GM15510 (cell line): ENCODE measurements around the gene SREBF1.

ENCODE experiments used
- POLR2A ChIP-seq: IDR thresholded peaks from 3 replicates; pipeline ENCODE4 v1.6.1; 2011; ENCODE audit warnings: borderline replicate concordance; ENCODE audit not compliant: insufficient read length; ENCODE audit errors: extremely low read depth

Gene SREBF1

DNA sequence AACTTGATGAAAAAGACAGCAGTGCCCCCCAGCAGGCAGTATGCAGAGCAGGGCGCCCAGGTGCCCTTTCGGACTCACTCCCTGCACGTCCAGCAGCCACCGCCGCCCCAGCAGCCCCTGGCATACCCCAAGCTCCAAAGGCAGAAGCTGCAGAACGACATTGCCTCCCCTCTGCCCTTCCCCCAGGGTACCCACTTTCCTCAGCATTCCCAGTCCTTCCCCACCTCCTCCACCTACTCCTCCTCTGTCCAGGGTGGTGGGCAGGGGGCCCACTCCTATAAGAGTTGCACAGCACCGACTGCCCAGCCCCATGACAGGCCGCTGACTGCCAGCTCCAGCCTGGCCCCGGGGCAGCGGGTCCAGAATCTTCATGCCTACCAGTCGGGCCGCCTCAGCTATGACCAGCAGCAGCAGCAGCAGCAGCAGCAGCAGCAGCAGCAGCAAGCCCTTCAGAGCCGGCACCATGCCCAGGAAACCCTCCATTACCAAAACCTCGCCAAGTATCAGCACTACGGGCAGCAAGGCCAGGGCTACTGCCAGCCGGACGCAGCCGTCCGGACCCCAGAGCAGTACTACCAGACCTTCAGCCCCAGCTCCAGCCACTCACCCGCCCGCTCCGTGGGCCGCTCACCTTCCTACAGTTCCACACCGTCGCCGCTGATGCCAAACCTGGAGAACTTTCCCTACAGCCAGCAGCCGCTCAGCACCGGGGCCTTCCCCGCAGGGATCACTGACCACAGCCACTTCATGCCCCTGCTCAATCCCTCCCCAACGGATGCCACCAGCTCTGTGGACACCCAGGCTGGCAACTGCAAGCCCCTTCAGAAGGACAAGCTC is 43.2 kb downstream of the SREBF1 start:
- TF ChIP-seq POLR2A: no peak

- TF ChIP-seq POLR2A: no peak
Observed at GRCh38 chr17:17792551-17793377, 44.0 kb downstream of the SREBF1 start.

GRCh38 chr17:17792037-17792550 is 44.7 kb downstream of the SREBF1 start:
- TF ChIP-seq POLR2A: no peak

DNA sequence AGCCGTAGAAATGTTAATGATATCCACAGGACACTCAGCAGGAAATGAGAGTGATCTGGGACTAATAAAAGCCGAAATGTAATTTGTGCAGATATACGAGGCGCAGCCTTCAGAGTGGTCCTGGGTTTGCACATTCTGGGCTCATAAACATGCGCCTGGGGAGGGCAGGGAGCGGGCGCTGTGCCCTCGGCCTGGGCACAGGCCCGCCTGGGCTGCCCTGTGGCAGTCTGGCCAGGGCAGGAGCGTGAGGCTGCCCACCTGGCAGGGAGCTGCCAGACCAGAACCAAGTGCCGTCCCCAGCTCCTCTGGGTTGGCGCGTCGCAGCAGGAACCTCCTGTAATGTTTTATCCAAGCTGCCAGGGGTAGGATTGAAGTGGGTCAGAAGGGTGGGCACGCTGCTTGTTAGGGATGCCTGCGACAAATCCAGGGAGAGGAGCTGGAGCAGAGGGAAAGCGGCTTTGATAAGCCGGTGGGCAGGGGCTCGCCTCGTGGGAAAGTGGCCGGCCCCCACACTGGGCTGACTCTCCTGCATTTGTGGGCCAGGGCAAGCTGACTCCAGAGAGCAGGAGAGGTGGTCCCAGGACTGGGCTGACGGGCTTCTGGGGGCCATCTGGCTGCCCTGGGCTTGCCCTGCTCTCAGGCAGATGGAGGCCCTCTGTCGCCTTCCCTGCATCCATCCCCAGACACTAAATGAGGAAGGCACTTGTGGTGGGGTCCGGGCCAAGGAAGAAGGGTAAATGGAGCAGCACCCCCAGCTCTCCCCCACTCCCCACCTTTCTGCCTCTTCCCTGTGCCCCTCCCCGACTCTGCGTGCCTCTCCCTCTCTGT is 45.9 kb downstream of the SREBF1 start:
- TF ChIP-seq POLR2A: no peak

DNA sequence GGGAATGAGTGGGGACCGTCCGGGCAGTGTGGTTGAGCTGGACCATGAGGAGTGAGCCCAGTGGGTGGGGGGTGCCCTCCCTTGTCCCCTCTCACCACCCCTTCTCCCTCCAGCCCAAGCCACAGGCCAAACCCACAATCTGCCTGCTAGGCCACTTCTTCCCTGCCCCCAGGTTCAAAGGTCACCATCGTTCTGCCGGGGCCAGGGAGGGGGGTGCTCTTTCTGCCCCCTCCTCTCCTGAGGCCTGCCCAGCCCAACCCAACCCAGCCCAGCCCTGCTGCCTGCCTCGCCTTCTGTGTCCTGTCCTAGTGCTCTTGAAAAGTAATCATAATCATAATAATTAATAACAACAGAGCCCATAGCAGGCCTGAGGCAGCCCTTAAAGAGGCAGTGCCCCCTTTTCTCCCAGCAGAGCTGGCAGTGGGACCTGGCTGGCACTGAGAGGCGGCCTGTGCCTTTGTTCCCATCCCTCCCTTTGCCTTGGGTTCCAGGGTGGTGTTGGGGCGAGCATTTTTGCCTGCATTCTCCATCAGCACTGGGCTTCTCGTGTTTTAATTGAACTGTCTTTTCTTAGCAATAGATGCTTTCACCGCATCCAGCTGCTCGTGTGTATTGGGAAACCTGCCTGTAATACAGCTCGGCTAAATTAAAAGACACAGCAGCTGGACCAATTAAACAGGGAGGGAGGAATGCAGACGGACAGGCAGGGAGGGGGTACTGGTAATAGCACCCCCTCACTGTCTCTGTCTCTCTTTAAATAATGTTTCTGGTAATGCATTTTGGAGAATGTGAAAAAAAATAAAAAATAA is 46.8 kb downstream of the SREBF1 start:
- no peak for TF ChIP-seq POLR2A

DNA sequence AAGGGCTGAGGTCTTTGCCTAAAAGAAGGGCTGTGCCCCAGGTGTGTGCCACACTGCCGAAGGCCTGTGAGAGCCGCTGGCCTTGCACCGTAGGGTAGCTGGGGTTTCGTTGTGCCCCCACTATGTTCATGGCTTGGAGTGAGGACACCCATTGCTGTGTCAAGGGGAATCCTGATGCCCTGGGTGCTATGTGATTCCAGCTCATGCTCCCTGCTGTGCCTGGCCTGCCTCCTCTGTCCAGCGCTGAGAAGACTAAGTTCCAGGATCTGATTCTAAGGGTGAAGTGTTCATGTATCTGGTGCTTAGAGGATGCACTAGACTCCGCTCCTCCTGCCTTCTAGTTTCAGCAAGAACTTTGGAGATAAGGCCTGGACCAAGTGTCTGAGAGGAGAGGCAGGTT is 47.4 kb downstream of the SREBF1 start:
- no peak for TF ChIP-seq POLR2A

DNA sequence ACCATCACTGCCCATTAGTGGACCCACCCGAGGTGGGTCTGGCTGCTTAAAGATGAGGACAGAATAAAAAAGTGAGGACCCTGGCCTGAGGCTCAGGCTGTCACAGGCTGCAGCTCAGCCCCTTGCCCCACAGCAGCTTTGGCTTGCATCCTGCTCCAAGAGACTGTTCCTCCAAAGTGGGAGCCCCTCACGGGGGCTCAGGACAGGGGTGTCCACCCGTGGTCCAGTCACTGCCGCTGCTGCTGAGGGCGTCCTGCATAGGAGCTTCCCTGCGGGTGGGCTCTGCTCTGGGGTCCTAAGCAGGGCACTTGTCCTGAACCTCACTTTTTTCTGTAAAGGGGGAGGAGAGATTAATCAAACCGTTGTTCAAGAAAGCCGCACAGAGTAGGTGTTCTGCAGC is 47.8 kb downstream of the SREBF1 start:
- no peak for TF ChIP-seq POLR2A

DNA sequence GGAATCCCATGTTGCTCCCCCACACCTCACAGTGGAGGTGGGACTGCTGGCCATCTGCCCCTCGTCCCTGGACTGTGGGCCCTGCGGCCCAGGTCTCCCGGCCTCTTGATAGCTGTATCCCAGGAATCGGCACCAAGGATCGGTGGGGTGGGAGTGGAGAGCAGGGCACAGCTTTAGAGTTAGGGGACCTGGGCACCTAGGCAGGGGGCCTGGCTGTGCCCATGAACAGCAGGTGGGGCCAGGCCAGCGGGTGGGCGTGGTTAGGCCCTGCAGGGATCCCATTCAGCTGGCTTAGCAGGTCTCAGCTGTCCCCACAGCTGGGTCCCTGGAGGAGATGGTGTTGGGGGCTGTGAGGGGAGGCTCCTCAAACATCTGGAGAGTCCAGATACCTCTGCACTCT is 49.2 kb downstream of the SREBF1 start:
- no peak for TF ChIP-seq POLR2A

GRCh38 chr17:17786998-17787397 is 49.8 kb downstream of the SREBF1 start:
- no peak for TF ChIP-seq POLR2A

DNA sequence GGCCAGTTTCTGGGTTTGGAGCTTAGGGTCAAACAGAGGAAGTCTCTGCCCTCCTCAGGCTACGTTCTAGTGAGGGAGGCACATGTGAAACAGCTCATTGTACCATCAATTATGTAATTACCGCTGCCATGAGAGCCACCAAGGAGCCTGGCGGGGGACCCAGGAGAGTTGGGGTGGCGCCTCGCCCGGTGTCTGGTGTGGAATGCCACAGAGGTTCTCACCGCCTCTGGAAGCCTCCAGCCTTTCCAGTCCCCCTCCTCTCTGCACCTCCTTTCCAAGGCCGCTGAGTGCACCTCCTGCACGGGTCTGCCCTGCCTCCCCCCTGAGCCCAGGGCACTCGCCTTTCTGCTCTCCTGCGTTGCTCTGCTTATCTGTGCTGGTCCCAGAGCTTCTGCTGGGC is 51.4 kb downstream of the SREBF1 start:
- no peak for TF ChIP-seq POLR2A

GRCh38 chr17:17784657-17785267 is 52.0 kb downstream of the SREBF1 start:
- no peak for TF ChIP-seq POLR2A

DNA sequence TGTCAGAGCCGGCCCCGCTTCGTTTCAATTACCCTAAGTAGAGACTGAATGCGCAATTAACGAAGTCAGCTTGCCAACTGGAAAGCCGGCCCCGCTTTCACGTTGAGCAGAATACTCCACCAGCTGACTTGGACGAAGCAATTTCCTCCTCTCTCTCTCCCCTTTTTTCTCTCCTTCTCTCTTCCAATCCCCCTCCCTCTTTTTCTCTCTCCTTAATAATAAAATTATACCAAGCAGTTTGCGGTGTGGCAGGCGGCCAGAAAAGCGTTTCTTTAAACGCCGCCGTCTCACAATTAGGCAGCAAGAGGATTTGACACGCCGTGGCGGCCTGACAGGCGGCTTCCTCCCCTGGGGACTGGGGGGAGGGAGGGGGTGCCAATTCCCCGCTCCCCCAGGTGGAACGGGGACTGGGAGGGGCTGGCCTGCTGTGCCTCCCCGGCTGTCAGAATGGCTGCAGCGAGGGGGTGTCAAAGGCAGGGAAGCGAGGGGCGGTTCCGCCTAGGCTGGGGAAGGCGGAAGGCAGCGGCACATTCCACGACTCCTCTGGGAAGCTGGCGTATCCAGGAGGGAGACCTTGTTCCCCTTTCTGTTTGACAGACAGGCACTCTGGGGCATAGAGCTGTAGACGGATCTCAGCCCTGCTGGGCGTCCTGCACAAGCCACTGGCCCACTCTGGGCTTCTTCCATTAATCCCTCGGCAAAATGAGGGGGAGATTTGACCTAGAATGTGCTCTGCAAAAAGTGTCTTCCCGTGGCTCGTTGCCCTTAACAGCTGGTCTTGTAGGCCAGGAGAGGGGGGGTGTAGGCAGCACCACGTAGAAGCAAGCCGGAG is 52.7 kb downstream of the SREBF1 start:
- no peak for TF ChIP-seq POLR2A
